ENCODE results near the gene NOTCH1.

DNA sequence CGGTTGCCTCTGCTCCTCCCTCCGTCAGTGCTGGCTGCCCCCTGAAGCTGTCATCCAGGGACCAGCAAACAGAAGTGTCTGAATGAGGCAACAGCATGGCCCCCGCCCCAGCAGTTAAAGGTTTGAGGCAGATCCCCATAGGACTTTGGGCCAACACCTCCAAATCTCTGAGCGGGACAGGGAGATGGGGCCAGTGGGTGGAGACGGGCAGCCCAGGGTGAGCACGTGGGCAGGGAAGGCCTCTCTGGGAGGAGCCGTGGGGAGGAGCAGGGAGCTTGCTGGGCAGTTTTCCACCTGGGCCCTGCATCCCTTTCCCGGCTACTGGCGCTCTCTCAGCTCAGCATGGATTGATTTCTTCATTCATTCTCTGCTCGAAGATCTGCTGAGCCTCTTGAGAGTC is 39.1 kb upstream of the NOTCH1 start:
- TF ChIP-seq, protein P1, sequence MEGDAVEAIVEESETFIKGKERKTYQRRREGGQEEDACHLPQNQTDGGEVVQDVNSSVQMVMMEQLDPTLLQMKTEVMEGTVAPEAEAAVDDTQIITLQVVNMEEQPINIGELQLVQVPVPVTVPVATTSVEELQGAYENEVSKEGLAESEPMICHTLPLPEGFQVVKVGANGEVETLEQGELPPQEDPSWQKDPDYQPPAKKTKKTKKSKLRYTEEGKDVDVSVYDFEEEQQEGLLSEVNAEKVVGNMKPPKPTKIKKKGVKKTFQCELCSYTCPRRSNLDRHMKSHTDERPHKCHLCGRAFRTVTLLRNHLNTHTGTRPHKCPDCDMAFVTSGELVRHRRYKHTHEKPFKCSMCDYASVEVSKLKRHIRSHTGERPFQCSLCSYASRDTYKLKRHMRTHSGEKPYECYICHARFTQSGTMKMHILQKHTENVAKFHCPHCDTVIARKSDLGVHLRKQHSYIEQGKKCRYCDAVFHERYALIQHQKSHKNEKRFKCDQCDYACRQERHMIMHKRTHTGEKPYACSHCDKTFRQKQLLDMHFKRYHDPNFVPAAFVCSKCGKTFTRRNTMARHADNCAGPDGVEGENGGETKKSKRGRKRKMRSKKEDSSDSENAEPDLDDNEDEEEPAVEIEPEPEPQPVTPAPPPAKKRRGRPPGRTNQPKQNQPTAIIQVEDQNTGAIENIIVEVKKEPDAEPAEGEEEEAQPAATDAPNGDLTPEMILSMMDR (IDR thresholded peaks at IDR 0.05), result no peak
- TF ChIP-seq POLR2AphosphoS5 (IDR thresholded peaks at IDR 0.05) (no peak), POLR2A (IDR thresholded peaks at IDR 0.05) (no peak)
